HG03432 (cell line): Measurements from ENCODE around the gene CD53.
"Not testable (repeated sequence)": the region's sequence is repeated elsewhere in the genome, so short reads cannot be mapped to it uniquely, and the experiment has no call there.

Source experiments
- ATAC-seq: cut with Tn5 transposase; IDR thresholded peaks from one replicate; pipeline ENCODE4 v1.9.1; 2021; ENCODE audit warnings: mild to moderate bottlenecking, moderate library complexity; ENCODE audit not compliant: unreplicated experiment

CD53 gene, protein sequence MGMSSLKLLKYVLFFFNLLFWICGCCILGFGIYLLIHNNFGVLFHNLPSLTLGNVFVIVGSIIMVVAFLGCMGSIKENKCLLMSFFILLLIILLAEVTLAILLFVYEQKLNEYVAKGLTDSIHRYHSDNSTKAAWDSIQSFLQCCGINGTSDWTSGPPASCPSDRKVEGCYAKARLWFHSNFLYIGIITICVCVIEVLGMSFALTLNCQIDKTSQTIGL

DNA sequence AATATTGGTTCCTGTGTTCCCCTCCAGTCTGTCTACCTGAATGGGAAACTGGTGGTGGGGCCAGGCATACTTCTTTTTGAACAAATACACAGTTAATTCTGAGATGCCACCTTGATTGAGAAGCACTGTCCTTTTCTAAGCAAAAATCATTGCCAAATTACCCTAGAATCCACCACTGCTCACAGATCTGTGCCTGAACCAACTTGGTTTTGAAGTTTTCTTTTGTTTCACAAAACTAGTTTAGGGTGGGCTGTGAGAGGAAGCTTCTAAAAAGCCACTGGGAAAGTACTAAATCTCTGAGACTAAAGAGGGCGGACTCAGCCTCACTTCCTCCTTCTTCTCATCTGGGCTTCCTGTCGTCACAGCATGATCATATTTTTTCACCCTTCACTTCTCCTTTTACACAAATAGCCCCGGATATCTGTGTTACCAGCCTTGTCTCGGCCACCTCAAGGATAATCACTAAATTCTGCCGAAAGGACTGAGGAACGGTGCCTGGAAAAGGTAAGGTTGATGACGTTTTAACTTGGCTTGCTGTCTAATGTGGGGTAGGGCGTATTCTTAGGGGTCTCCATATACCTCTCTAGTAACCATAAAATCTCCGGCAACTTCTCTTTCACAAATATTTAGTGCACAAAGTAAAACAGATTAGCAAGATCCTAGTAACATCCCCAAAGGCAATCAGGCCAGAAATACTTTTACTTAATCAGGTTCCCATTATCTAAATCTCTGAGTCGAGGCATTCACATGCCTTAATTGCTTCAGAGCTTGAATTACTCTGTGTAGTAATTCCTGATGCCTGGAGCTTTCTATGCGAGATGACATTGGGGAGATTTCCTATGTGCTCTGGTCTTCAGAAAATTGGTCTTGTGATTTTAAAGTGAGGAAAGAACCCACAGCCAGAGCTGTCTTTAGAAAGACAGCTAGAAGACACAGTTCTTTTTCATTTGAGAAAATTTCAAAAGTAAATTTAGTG is at the start of gene CD53:
Gene CD53 (plus strand): TSS at position 404 of the 976 bp plus-strand sequence. CDS start 18,261 bp downstream, outside the sequence.
- peak; percentile 51 for ATAC-seq

DNA sequence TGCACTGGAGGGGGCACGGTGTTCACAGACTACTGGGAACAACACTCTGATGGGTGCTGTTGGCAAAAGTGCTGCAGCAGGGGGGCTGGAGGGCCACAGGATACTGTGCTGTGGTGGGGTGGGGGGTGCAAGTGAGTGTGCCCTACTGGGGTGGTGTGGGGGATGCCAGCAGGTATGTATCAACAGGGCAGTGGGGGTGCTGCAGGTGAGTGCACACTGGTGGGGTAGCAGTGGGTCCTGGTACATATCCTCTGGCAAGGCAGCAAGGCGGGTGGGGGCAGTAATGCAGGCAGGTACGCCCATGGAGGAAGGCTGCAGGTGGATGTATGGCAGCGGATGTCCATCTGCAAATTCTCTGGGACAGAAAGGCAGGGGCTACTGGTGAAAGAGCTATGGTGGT is 48.8 kb upstream of the CD53 start:
- no peak for ATAC-seq

DNA sequence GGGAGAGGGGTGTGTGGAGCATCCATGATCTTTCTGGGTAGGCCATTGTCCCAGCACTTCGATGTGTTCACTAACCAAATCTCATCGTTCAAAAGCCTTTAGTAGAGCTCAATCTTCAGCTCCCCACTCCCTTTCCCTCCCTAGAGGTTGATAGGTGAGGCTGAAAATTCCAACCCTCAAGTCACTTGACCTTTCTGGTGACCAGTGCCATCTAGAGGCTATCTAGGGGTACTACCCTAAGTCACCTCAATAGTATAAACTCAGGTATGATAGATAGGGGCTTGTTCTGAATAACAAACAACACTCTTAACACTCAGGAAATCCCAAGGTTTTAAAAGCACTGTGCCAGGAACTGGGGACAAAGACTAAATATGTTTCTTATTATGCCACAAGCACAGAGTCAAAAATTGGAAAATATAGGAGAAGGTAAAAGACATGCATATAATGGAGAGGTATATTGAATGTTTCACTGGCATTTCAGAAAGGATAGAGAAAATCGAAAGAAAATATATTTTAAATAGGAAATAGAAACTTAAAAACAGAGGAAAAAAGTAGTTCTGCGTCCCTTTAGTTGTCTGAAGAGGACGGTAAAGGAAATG is 42.9 kb upstream of the CD53 start:
- no peak for ATAC-seq

DNA sequence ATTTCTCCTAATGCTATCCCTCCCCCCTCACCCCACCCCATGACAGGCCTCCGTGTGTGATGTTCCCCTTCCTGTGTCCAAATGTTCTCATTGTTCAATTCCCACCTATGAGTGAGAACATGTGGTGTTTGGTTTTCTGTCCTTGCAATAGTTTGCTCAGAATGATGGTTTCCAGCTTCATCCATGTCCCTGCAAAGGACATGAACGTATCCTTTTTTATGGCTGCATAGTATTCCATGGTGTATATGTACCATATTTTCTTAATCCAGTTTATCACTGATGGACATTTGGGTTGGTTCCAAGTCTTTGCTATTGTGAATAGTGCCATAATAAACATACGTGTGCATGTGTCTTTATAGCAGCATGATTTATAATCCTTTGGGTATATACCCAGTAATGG is 39.2 kb upstream of the CD53 start:
- not testable (repeated sequence) for ATAC-seq

DNA sequence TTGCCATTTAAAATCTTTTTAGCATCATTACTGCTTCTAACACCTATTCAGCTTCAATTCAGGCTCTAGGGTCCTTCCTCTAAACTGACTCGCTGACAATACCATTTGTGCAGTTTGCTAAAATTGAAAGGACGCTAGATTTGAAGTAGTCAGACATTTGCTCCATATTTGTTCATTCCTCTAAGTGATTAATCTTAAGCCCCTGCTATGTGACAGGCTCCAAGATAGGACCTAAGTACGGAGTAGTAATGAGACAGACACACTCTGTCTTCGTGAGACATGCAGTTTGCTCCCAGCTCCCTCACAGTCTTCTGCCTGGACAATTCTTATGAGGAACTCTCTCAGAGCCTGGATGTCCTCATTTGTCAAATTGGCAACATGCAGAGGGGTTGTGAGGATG is 26.1 kb upstream of the CD53 start:
- no peak for ATAC-seq

DNA sequence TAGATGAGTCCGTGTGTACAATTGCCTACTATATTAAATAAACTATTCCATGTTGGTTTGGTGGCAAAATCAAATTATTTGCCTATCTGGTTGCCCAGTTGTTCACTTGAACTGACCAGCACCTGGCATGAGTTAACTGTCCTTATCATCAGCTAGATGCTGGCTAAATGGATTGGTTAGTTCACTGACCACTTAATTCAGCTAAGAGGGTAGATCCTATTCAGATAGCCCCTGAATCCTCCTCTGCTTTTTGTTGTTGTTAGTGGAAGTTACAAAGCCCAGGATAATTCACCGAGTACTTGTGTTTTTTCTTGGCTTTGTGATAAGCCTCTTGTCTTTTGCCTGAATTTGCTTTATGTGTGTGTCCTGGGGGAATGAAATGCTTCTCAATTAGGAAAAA is 22.8 kb upstream of the CD53 start:
- no peak for ATAC-seq

DNA sequence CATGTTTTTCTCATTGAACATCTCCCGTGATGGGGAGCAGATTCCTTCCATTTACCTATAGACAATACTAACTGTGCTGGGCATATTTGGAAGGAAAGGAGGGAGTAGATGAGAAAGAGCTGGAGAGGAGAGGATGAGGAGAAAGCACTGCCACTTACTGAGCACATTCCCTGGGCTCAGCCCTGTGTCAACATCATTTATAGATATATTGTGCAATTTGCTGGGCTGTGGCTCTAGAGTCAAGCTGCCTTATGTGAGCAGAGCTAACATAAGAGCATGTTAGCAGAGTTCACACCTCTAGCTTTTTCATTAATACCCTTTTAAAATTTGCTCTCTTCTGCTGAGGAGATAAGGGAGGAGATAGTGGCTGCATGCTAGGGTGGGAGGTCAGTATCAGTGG is 22.3 kb upstream of the CD53 start:
- no peak for ATAC-seq

DNA sequence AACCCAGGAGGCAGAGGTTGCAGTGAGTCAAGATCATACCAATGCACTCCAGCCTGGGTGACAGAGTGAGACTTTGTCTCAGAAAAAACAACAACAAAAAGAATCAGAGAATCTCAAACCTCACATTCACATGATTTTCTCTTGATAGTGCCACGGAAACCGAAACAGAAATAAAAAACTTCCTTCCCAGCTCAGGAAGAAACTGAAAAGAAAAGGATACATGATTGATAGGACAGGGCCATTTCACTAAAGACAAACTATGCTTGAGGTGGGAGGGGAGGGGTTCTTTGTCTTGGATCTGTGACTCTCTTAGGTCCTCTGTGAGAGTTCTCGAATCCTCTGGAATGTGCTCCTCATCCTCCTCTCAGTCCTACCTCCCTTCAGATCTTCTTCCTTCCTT is 19.8 kb upstream of the CD53 start:
- no peak for ATAC-seq

DNA sequence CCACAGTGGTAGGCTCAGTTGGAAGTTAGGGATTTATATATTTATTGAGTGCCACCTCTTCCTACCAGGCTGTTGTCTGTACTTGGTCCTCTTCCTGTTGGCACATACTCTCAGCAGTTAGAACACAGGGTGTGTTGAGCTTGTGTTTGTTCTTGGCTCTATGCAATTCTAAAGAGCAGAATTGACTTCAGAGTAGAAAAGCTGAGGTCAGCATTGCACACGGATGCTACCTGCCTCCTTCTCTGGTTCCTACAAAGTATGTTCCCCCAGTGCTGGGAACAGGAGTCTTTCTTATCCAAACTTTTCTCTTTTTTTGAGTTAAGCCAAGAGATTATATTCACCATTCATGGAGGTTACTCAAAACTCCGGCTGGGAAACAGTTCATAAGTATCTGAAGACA is 16.5 kb upstream of the CD53 start:
- ATAC-seq, result no peak

DNA sequence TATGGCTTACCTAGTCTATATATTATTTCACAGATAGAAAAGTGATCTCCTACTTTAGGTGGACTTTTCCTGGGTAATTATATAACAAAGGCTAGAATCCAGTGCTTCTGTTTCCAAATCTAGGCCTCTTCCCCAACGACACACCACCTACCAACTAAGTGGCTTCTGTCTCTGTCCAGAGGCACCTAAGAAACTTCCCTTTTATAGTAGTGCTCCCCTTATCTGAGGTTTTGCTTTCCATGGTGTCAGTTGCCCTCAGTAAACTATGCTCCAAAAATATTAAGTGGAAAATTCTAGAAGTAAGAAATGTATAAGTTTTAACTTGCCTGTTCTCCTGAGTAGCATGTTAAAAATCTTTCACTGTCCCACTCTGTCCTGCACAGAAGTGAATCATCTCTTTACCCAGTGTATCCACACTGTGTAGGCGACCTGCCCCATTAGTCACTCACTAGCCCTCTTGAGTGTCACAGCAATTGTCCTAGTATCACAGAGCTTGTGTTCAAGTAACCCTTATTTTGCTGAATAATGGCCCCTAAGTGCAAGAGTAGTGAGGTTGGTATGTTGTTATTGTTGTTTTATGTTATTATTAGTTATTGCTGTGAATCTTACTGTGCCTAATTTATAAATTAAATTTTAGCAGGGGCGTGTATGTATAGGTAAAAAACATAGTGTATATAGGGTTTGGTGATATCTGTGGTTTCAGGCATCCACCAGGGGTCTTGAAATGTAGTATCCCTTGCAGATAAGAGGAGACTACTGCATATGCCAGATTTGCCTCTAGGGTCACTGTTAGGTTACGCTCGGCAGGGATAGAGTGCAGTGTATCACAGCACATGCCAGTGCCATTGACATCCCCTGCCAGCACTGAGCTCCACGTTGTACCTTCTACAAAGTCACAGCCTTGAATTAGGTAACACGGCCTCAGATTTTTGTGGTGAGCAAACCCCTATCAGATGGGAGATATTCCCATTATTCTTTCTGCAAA is 14.7 kb upstream of the CD53 start:
- ATAC-seq, result no peak

DNA sequence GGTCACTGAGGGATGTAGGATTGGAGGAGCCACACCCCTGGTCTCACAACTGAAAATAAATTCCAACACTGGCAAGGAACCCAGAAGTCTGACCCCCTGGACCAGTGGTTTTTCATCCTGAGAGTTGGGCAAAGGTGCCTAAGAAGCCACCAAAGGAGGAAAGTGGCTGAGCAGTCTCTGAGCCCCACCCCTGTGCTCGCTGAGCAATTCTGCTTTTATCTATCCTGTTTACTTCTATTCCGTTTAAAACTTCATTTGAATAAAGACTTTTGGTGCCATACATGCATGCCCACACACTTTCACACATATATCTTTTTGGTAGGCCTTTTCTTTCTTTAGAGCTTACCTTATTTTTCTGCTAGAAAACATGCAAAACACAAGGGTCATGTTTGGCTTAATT is 13.9 kb upstream of the CD53 start:
- no peak for ATAC-seq

DNA sequence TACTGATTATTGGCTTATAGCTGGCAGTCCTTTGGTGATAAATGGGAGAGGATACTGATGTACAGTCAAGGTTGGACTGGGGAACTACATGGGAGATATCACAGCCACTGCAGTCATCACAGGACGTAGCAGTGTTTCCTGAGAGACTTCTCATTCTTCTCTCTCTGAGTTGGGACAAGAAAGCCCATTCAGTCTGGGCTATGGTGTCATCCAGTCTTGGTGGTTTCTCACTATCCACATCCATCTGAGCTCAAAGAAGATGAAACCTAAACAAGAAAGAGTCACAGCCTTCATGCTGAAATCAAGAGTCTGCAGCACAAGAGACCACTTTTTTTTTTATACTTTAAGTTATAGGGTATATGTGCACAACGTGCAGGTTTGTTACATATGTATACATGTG is 12.8 kb upstream of the CD53 start:
- no peak for ATAC-seq

DNA sequence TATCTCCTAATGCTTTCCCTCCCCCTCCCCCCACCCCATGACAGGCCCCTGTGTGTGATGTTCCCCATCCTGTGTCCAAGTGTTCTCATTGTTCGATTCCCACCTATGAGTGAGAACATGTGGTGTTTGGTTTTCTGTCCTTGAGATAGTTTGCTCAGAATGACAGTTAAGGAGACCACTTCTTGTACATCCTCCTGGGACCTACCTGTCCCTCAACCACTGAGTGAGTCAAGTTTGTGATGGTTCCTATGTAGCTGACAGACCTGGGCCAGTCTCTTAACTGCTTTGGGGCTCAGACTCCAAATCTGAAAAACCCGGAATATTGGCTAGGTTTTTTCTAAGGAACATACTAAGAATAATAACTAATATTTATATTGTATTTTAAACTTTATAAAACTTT is 12.3 kb upstream of the CD53 start:
- not testable (repeated sequence) for ATAC-seq

DNA sequence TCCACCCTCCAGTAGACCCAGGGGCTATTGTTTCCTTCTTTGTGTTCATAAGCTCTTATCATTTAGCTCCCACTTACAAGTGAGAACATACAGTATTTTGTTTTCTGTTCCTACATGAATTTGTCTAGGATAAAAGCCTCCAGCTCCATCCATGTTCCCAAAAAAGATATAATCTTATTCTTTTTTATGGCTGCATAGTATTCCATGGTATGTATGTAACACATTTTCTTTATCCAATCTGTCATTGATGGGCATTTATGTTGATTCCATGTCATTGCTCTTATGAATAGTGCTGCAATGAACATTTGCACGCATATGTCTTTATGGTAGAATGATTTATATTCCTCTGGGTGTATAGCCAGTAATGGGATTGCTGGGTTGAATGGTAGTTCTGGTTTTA is 11.0 kb upstream of the CD53 start:
- not testable (repeated sequence) for ATAC-seq

DNA sequence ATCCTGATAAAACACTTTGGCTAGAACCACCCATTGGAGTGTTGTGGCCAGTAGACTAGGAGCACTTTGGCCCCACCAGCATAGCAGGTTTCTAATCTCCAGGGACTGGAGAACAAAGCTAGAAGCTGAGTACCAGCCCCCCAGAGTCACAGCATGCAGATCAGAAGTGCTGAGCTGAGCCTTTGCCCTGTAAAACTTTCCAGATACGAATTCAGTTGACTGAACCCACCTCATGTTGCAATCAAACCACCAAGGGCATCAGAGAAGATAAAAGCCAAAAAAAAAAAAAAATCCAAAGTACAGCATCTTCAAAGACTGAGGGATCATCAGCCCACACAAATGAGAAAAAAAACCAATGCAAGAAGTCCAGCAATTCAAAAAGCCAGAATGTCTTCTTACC is 8.7 kb upstream of the CD53 start:
- ATAC-seq, result no peak

DNA sequence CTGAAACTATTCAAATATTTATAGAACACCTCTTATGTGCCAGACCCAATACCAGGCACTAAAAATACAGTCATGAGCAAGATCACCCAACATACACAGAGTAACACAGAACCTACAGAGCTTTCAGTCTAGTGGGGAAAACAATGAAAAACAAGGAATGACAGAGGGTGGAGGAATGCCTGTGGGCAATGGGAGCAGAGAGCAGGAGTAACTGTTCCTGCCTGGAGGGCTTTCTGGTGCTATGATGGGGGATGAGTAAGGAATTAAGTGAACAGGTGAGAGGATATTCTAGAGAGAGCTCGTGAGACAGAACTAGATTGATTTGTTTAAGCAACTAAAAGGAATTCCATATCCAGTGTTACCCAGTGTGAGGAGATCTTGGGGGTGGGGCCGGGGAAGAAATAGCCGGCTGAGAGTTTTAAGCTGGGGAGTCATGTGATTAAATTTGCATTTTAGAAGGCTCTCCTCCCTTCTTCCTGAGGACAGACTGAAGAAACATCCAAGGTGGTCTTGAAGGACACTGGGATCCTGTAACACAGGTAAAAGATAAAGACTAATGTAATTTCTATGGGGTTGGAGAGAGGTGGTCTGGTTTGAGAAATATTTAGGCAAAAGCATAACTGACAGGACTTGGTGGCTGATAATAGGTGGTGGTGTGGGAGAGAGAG is 2.1 kb upstream of the CD53 start:
- peak; percentile 18 for ATAC-seq

DNA sequence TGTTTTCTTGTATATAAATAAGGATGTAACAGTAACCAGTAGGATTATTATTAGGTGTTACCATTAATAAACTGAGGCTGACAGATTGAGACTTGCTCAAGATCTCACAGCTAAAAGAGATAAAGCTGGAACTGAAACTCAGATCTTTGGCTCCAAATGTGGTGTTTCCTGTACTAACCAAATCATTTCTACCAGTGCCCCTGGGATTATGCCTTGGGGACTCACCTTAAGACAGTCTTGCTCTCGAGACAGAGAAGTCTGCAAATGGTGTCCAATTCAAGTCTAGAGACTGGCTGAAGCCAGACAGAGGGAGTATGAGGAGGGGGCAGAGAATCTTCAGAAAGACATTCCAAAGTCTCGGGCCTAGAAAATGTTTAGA is 593 bp upstream of the CD53 start:
- peak; percentile 39 for ATAC-seq

DNA sequence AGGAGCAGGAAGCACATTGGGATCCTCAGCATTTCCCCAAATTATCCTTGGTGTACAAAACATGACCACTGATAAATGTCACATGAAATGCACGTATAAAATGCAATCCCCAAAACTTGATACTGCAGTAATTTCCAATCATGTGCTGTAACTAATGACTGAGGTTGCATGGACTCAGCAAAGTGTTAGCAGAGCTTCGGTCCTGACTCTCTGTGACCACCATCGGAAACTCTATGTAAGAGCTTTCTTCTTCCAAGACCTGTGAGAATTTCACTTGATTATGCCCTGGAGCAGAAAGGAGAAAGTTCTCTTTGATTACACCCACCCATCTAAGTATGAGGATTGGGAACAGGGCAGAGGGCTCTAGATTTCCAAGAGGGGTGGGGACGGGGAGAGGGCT is 908 bp downstream of the CD53 start:
- no peak for ATAC-seq

DNA sequence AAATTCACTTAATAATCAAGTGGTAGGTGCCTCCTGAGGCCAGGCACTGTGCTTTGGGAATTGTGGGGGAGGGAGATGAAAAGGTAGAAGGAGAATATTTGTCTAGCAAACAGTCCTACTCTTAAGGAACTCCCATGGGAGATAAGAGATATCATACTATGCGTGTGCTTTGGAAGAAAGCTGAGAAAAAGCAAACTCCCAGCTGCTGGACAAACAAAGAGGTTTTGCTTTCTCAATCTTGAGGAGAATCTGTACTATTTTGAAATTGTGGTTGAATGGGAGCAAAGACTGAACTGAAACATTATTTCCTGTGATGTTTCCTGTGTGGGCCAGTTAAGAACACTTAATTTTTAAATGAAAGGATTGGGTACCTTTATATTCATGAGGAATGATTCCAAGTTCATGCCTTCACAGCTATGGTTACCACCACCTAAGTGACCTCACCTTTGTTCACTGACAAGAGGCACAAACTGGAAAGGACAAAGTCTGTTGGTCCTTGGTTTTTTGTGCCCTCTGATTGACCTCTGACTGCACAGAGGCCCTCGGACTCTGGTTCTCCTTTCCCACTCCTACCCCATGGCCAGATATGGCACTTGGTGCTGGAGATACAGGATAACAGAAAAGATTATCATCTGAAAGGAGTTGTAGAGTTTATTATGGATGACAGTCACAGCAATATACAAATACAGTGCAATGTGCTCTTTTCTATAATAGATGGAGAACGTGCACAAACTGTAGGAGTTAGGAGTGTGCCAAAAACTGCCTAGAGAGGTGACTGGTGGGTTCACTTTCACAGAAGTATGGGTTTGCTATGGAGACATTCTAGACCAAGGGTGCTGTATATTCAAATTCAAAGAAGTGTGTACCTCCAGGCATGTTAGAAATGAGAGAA is 1.6 kb downstream of the CD53 start:
- no peak for ATAC-seq
